ENCODE measurements around the gene LIMCH1.
A peak's percentile ranks its signal among the peaks of the same experiment; 100 is the strongest.
"Not testable (repeated sequence)": the region's sequence is repeated elsewhere in the genome, so short reads cannot be mapped to it uniquely, and the experiment has no call there.

LIMCH1 gene

DNA sequence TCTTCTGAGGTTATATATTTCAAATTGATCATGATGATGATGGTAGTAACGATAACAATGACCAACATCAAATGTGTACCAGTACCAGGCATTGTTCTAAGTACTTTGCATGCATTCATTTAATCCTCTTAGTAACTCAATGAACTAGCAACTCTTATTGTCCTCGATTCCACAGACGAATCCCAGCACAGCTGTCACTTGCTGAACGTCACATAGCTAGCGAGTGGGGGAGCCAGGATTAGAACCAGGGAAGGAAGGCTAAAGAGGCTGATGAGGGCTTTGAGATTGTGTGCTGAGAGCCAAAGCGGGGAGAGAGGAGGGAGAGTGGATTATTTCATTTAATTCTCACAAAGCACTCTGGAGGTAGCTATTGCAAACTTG lies 106.9 kb downstream of the LIMCH1 start:
- no peak for DNase-seq (ENCODE audit: low read depth)

DNA sequence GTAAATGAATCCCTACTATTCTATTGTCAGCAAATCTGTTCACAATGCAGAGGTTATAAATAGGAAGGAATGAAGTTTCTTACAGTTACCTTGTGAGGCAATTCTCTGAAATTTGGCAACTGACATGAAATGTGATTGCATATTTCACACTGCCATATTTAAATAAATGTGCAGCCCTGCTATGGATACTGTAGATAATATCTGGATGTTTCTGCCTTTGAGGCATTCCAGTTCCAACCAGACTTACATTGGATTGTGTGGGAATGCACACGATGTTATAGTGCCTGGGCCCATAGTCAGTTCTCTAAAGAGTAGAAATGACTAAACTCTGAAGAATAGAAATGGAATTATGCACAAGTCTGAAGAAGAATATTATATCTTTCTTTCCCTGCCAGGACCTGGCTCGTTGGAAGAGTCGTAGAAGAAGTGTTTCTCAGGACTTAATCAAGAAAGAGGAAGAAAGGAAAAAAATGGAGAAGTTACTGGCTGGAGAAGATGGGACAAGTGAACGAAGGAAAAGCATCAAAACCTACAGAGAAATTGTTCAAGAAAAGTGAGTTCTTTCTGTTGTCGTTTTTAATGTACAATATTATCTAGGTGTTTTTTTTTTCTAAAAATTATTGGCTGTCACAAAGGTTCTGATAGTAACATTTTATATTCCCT lies 107.9 kb downstream of the LIMCH1 start:
- no peak for DNase-seq (ENCODE audit: low read depth)

DNA sequence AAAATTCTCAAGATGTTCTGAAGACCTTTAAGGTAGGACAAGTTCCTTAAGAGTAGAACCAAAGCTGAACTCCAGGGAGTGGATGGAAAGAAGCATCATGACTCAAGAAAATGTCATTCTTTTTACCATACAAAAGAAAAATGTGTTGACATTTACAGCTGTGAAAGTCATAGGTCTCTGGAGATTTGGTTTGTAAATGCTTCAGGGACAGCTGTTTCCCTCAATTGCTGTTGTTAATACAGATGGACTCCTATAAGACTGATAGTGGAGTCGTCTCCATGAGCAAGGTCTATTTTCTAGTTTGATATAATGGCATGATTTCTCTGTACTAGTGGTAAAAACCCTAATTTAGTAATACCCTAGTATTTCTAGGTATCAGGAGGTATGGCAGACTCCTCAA lies 108.9 kb downstream of the LIMCH1 start:
- no peak for DNase-seq (ENCODE audit: low read depth)

DNA sequence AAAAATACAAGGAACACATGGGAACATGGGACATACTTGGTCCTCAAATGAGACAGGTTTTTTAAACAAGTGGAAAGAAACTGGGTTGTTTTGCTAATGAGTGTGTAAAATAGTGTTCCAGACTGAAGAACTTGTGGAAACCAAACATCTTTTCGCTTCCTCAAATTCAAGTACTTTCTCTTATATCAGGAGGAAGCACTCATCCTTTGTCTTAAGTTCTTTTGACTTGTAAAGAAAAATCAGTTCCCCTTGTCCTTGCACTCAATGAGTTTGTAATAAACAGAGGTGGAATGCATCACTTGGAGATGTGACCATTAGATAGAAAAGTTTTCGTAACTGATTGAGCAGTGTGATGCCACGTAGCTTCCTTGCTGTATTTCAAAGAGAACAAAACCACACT lies 109.4 kb downstream of the LIMCH1 start:
- no peak for DNase-seq (ENCODE audit: low read depth)

DNA sequence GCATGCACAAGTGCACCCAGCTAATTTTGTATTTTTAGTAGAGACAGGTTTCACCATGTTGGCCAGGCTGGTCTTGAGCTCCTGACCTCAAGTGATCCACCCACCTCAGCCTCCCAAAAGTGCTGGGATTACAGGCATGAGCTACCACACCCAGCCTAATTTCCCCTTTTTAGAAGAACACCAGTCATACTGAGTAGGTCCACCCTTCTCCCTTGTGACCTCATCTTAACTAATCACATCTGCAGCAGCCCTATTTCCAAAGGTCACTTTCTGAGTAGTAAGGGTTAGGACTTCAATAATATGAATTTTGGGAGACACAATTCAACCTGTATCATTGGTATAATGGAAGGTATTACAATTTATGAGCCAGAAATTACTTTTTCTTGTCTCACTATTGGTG lies 113.2 kb downstream of the LIMCH1 start:
- not testable (repeated sequence) for DNase-seq (ENCODE audit: low read depth)

DNA sequence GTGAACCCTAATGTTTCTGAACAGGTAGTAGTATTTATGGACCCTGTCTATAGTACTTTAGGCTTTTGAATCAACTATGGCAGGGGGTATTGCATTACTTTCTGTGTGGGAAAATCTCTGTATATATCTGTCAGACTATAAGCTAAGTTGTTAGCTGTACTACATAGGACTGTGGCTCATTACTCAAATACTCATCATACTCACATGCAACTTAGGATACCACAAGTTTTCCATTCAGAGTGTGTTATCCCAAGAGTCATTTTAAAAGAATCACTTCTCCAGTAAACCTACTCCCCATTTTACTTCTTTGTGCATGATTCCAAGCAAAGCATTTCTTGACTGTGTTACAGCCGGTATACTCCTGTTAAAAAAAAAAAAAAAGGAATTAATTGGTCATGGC lies 115.0 kb downstream of the LIMCH1 start:
- no peak for DNase-seq (ENCODE audit: low read depth)

DNA sequence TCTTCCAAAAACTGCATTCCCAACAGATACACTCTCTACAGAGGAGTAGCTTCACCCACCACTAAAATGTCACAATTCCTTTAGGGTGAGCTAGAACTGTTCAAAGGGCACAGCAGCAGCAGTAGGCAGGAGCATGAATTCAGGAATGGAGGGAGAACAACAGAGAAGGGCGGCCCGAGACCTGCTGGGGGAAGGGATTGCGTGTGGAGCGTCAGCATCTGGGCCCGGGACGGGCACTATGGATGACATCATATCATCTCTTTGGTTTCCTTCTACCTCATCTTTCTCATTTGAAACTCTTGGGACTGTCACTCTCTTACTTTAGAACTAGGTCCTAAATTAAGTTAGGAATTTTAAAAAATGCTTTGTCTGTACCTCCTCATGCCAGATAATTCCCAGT lies 115.6 kb downstream of the LIMCH1 start:
- no peak for DNase-seq (ENCODE audit: low read depth)

DNA sequence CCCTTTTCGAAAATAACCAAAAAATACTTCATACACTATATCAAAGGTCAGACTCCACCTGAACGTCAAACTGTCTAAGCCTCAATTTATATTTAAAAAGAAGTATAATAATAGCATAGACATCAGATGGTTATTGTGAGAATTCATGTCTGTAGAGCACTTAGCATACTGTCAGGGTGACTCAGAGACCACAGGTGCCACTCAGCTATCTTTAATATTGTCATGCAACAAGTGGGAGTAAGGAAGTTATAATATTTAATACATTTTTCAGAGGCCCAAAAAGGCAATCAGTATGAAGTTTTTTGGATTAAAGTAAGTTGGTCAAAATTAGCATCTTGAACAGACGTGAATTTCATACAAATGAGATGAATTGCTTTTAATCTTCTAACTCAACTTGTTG lies 117.2 kb downstream of the LIMCH1 start:
- no peak for DNase-seq (ENCODE audit: low read depth)

DNA sequence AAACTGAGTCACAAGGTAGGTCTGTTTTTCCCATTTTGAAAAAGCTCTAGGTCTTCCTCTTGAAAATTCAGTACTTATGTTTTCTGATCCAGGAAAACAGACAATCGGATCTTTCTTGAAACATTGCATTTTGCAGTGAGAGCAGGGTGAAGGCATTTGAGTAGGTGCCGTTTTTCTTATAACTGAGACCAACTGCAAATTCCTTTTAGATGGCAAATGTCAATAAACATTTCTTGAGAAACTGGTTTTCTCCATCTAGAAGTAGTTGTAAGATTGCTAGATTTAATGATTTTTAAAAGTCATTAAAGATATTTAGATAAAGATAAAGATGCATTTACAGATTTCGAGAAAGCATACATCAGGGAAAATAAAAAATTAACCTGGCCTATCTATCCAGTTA lies 118.1 kb downstream of the LIMCH1 start:
- DNase-seq (ENCODE audit: low read depth) = no peak

DNA sequence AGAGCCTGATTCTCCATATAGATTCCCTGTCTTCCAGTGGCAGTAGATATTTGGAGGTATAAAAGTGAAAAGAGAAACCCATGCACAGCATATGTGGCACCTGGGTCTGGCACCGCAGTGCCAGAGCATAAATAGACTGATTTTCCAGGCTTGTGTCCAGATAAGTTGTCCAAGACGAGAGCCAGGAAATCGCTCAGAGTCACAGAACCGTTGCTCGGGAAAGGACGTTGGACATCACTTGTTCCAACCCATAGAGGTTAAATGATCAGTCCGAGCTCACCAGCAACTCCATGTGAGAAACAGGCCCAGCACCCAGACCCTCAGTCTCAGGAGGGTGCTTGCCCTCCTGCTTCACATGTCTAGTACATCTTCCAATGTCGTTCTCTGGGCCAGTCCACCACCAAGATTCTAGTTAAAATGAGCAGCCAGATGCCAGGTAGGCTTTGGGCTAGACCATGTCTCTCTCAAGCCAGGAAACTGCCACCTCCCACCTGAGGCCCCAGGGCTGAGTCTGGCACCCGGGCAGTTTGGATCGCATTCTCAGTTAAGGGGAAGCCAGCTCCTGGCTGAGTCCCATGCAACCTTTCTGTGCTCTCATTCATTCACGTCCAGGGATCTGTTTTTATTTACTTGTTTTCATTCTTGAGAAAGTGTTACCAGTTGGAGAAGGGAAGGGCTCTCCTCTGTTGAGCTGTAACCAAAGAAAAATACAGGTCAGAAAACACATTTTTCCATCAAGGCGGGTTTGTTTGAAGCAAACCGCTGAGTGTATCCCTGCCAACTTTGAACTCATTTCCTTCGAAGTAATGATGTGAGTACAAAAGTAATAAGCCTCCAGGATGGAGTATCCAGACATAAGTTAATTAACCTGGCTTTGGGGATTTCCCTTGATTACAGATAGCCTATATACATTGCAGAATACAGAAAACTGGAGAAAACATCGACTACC lies 118.9 kb downstream of the LIMCH1 start:
- no peak for DNase-seq (ENCODE audit: low read depth)

DNA sequence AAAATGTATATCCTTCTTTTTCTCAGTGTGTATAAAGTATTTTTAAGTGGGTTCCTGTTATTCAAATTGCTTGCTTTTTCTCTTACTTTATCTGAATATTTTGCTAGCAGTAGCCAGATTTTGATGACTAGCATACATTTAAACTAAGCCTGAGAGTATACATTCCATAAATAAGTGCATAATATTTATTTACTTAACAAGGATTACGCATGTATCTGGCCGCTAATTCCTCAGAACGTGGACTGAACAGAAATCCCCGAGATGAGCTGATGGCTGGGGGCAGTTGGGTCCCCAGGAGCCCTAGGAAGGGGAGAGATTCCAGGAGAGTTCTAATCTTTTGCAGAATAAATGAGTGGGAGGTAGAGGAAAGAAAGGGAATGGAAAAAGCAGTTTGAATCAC lies 119.6 kb downstream of the LIMCH1 start:
- no peak for DNase-seq (ENCODE audit: low read depth)

DNA sequence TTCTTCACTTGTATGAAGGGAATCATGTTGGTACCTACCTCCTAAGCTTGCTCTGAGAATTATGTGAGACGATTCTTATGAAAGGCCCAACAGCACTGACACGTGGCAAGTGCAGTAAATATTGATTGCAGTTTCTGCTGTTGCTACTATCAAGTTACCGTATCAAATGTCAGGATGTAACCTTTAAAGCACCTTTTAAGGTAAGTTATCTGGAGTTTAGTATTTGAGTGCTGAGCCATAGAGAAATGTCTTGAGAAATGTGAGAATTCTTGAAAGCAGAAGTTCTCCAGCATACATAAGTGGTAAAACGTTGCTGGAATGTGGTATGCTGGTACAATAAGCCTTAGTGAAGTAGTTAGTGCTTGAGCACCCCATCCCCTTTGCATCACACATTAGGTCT lies 120.2 kb downstream of the LIMCH1 start:
- no peak for DNase-seq (ENCODE audit: low read depth)

DNA sequence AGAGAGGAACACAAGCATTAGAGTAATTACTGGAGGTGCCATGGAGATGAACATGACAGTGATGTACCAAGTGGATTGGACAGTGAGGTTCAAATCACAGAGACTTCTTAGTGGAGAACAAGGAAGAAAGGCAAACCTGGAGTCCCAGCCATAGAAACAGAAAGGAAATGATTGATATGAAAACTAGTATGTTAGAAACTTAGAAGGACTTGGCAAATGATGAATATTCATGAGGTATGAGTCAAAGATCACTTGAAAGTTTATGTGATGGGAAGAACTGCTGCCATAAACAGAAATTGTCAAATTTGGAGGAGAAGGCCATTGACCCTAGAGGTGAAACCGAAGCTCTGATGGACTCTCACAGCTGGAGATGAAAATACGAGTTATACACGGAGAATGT lies 122.4 kb downstream of the LIMCH1 start:
- no peak for DNase-seq (ENCODE audit: low read depth)

DNA sequence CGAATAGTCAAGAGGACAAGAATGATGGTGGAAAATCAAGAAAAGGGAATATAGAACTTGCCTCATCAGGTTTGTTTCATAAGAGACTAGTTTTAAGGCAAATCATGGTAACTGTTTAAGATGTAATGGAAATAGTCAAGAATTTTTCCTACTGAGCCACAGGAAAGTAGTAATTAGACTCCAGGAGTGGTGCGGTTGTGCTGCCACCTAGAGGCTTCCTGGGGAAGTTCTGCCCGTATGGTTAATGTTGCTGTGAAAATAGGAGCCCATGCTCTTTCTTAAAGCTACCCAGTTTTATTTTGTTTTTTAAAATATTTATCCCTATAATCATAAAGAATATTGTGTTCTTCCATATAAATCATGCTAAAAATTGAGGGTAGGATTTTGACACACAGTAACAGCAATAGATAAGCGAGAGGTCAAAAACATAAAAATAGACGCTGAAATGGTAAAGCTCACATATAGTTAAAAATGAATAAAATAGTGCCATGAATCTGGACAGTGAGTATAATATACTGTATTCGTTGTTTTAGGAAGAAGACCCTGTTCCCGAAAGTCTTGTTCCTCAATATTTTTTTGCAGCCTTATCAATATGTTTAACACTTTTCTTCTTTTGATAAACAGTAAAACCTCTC lies 123.6 kb downstream of the LIMCH1 start:
- DNase-seq (ENCODE audit: low read depth) = peak; percentile 14

DNA sequence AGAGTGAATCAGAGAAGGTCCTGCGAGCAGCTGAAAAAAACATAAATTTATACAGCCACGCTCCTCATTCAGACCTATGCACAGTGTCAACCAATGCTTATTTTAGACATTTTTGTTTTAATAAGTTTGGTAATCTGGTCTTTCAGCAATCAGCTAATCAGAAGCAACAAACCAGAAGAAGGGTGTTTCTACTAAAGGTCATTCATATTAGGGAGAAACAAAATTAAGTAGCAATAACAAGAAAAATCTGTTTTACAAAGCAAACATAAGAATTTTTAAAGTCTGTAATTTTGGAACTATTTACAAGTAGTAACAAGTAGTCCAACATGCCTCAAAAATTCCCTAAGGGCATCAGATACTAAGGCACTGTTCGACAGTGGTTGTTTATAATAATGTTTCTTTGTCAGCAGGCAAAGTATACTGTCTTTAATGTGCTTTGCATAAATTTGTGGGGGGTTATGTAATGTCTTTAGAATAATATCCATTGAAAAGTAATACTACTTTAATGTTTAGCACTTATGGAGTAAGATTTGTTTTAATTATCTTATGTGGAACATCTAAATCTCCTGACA lies 127.8 kb downstream of the LIMCH1 start:
- DNase-seq (ENCODE audit: low read depth) = no peak

DNA sequence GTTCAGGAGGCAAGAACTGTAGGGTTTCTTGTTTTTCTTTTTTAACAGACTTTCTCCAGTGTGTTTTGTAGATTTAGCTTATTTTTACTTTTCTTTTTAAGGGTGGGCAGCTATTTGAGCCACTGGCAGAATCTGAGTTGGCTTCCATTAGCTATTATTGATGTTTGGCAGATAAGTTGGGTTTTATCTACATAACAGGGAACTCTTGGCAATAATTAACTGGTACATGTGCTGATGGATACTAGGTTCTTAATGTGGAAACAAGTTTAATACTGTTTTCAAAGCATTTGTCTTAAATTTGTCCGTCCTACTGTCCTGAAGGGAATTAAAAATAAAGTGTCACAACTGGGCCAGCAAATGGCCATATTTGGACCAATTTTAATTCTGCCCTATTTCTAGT lies 130.1 kb downstream of the LIMCH1 start:
- DNase-seq (ENCODE audit: low read depth) = no peak

DNA sequence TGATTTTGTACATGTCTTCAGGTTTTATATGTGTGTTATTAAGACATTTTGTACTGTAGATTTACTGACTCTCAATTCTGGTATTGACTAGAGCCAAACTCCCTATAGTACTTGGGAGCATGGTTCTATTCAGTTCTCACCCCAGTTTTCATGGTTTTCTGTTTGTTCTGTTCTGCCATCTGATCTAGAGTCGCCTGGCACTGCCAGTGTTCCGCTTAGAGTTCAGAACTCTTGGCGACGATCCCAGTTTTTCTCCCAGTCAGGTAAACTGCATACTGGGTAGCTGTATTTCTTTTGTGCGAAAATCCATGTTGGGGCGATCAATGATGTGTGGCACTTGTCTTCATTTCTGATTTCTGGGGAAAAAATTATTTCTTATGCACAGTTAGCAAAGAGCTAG lies 132.6 kb downstream of the LIMCH1 start:
- no peak for DNase-seq (ENCODE audit: low read depth)

DNA sequence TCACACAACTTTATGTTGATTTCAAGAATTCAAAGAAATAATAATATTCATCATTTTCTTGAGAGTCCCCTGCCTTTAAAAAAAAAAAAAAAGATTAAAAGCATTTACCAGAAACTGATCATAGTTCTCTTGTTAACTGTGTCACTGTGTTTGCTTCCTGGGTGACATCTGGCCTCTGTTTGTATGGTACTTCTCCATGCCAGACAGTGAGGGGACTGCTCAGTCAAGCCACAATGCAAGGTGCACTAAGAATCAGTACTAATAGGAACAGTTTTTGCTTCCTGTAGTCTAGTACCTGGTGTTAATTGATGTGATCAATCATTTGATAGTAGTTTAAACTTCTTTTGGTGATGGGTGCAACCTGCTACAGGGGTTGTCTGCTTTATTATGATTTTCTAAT lies 133.0 kb downstream of the LIMCH1 start:
- DNase-seq (ENCODE audit: low read depth) = no peak

DNA sequence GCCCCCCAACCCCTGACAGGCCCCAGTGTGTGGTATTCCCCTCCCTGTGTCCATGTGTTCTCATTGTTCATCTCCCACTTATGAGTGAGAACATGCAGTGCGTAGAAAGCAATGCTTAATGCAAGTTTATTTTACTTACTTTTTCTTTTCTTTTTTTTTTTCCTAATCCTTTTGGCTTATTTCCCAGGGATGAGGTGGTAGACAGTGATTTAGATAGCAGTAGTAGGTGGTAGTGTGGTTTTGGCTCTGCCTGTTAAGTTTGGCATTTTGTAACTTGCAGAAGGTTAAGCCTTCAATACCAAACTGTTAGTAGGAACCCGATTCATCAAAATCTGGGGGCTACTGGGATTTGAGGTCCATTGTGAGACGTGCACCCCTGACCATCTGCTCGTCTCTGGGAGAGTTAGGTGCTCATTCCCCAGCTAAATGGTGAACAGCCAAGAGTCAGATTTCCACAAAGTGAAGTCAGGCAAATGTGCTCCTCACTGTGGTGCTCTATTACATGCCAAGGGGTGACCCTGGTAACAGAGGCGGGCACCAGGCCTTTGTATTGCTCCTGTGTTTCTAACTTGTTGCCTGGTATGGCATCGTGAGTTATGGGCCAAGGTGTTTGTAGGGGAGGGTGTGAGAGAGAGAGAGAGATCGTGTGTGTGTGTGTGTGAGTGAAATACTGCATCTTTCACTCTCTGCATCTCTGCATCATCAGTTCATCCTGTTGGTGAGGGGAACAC lies 140.3 kb downstream of the LIMCH1 start:
- DNase-seq (ENCODE audit: low read depth) = no peak

DNA sequence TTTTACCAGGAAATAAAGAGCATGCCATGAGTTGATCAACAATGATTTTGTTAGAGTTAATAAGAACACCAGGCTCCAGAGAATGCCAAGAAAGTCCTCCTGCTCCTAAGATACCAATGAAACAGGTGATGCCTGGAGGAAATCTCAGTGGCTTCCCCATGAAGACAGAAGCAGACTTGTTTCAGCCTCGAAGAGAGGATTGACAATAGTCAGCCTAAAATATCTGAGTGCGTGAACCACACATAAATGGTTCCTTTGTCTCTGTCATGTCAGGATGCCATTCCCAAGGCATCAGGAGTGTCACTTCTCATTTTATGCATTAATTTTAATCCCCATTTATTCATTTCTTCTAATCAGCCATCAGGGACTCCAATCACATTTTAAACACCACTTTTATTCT lies 141.0 kb downstream of the LIMCH1 start:
- DNase-seq (ENCODE audit: low read depth) = no peak

DNA sequence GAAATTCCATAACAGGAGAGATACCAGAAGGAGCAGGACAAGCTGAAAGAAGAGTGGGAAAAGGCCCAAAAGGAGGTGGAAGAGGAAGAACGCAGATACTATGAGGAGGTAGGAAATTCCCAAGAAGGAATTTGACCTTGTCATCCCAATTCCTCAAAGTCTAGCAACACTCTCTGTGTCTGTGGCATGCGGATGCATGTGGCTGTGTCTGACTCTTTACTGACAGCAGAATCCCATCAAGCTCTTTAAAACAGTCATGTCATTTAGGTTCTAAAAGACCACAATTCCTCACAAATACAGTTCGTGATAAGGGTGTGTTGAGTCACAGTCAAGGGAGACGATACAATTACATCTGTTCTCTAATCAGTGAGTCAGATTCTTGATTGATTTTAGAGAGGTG lies 142.0 kb downstream of the LIMCH1 start:
- no peak for DNase-seq (ENCODE audit: low read depth)

DNA sequence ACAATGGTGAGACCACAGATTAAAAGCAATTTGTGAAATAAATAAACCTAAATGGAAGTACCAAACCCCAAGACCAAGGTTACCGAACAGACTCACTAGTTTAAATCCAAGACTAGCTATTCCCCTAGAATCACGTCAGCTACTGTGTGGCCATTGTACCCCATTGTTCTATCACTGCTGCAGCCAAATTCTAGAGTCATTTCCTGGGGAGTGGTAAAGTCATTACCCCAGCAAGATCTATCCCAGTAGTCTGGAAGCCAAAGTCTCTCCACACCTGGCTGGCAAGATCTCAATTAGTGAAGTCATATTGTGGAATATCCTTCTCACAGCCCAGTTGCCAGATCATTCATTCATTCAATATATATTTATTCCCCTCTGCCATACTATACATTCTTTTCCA lies 143.1 kb downstream of the LIMCH1 start:
- DNase-seq (ENCODE audit: low read depth) = no peak

All from activated T-cell treated with anti-CD3 and anti-CD28 coated beads for 48 hours (primary cell).